HepG2 (cell line): ENCODE data around the gene FOXRED2. TPM values are rescaled to one million over a fixed set of nuclear protein-coding genes. Genes with fewer than 3 reads are reported as not detected.

Experiments used
- DMAP1 ChIP-seq: IDR thresholded peaks from 2 replicates; pipeline ENCODE4 v1.6.1; 2016
- HES4 ChIP-seq: sonication (generic); formaldehyde crosslinking; IDR thresholded peaks from 2 replicates; pipeline ENCODE4 v1.9.0; 2021; ENCODE audit warnings: mild to moderate bottlenecking, missing genetic modification reagents, borderline replicate concordance
- KDM1A ChIP-seq: IDR thresholded peaks from 2 replicates; pipeline ENCODE4 v1.6.1; 2016; ENCODE audit warnings: missing compliant biosample characterization
- MIXL1 ChIP-seq: IDR thresholded peaks from 2 replicates; pipeline ENCODE4 v1.6.1; 2016
- SRY ChIP-seq: sonication (generic); formaldehyde crosslinking; IDR thresholded peaks from 2 replicates; pipeline ENCODE4 v1.8.0; 2022; ENCODE audit warnings: mild to moderate bottlenecking, missing genetic modification reagents
- ZNF264 ChIP-seq: sonication (generic); formaldehyde crosslinking; IDR thresholded peaks from 2 replicates; pipeline ENCODE4 v1.4.0; 2020; ENCODE audit warnings: missing genetic modification reagents
- ZNF317 ChIP-seq: sonication (generic); formaldehyde crosslinking; IDR thresholded peaks from 2 replicates; pipeline ENCODE4 v1.5.0; 2020; ENCODE audit warnings: mild to moderate bottlenecking, missing genetic modification reagents
- ZNF720 ChIP-seq: sonication (generic); formaldehyde crosslinking; IDR thresholded peaks from 2 replicates; pipeline ENCODE4 v1.4.0; 2020; ENCODE audit warnings: missing genetic modification reagents
- polyA plus RNA-seq, 8 experiments: library from polyadenylated mRNA; depleted of rRNA in 3 of 8; stranded (reverse) in 7 of 8; unstranded in 1 of 8; fragments of >200 nt; fragmentation: Illumina TruSeq in 4 of 8; extraction: Trizol in 4 of 8; gene quantifications; 2 replicates each; pipeline versions ENCODE4 v1.2.1 to v1.2.3, GENCODE V29; 2011 to 2016; ENCODE audit warnings: low read depth in 4 of 8, missing spikeins in 1 of 8, mixed read lengths in 1 of 8; ENCODE audit not compliant: insufficient read depth in 1 of 8
- total RNA-seq, 5 experiments: library from RNA; depleted of rRNA; stranded (reverse); fragments of >200 nt; fragmentation: Illumina TruSeq; extraction: Trizol; gene quantifications; 2 replicates each; pipeline ENCODE4 v1.2.3, GENCODE V29; 2016; ENCODE audit warnings: low read depth in 1 of 5
- TF ChIP-seq, protein P1 (sequence below): sonication (generic); formaldehyde crosslinking; IDR thresholded peaks from 2 replicates; pipeline ENCODE4 v1.4.0; 2020; ENCODE audit warnings: missing genetic modification reagents, borderline replicate concordance
- TF ChIP-seq, protein P2 (sequence below): sonication (generic); formaldehyde crosslinking; IDR thresholded peaks from 2 replicates; pipeline ENCODE4 v1.5.1; 2020; ENCODE audit warnings: mild to moderate bottlenecking, missing genetic modification reagents, moderate library complexity
- TF ChIP-seq, protein P3 (sequence below): IDR thresholded peaks from 2 replicates; pipeline ENCODE4 v1.6.1; 2012; ENCODE audit warnings: low read depth, low read length, improper control_type of control experiment
- TF ChIP-seq, protein P4 (sequence below), 2 experiments: sonication (generic) in 1 of 2; formaldehyde crosslinking in 1 of 2; IDR thresholded peaks; 2 replicates each; pipeline versions ENCODE4 v1.6.1 to v1.9.0; 2014 to 2022; ENCODE audit warnings: antibody characterized with exemption in 1 of 2, borderline replicate concordance in 1 of 2, inconsistent platforms in 1 of 2, low read depth in 1 of 2, missing genetic modification reagents in 1 of 2
- TF ChIP-seq, protein P5 (sequence below): IDR thresholded peaks from 2 replicates; pipeline ENCODE4 v1.6.1; 2016

The FOXRED2 gene
- total and polyA plus RNA-seq, 2 of the 13 experiments (the other 11 are each of a cell fraction or from before 2014, with no cell fraction given): 9.3 to 28.1 TPM

DNA sequence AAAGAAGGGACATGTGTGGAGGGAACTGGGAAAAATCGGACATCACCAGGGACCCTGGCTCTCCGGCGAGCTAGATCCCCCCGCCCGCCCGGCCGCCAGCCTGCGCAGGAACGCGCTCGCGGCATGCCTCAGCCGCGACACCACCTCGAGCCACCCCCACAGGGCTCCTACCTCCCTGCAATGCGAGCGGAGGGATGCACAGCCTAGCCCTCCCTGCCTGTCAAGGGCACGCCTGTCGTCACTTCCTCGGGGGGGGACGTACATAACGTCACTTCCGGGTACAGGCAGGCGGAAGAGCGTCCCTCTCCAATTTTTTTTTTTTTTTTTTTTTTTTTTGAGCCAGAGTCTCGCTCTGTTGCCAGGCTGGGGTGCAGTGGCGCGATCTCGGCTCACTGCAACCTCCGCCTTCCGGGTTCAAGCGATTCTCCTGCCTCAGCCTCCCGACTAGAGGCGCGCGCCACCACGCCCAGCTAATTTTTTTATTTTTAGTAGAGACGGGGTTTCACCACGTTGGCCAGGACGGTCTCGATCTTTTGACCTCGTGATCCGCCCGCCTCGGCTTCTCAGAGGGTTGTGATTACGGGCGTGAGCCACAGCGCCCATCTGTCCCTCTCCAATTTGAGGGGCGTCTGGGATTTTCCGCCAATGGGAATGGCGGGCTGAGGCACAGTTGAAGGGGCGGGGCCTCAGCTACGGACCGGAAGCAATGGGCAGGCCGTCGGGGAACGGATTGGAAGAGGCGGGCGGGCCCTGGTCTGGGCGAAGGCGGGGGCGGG lies 25.3 kb downstream of the FOXRED2 start, which contains the start of gene TXN2 (continued):
- TF ChIP-seq, protein P1, sequence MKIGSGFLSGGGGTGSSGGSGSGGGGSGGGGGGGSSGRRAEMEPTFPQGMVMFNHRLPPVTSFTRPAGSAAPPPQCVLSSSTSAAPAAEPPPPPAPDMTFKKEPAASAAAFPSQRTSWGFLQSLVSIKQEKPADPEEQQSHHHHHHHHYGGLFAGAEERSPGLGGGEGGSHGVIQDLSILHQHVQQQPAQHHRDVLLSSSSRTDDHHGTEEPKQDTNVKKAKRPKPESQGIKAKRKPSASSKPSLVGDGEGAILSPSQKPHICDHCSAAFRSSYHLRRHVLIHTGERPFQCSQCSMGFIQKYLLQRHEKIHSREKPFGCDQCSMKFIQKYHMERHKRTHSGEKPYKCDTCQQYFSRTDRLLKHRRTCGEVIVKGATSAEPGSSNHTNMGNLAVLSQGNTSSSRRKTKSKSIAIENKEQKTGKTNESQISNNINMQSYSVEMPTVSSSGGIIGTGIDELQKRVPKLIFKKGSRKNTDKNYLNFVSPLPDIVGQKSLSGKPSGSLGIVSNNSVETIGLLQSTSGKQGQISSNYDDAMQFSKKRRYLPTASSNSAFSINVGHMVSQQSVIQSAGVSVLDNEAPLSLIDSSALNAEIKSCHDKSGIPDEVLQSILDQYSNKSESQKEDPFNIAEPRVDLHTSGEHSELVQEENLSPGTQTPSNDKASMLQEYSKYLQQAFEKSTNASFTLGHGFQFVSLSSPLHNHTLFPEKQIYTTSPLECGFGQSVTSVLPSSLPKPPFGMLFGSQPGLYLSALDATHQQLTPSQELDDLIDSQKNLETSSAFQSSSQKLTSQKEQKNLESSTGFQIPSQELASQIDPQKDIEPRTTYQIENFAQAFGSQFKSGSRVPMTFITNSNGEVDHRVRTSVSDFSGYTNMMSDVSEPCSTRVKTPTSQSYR (CRISPR knock-in tag): no peak; the same call in 1 of the 2 replicates
- TF ChIP-seq, protein P2, sequence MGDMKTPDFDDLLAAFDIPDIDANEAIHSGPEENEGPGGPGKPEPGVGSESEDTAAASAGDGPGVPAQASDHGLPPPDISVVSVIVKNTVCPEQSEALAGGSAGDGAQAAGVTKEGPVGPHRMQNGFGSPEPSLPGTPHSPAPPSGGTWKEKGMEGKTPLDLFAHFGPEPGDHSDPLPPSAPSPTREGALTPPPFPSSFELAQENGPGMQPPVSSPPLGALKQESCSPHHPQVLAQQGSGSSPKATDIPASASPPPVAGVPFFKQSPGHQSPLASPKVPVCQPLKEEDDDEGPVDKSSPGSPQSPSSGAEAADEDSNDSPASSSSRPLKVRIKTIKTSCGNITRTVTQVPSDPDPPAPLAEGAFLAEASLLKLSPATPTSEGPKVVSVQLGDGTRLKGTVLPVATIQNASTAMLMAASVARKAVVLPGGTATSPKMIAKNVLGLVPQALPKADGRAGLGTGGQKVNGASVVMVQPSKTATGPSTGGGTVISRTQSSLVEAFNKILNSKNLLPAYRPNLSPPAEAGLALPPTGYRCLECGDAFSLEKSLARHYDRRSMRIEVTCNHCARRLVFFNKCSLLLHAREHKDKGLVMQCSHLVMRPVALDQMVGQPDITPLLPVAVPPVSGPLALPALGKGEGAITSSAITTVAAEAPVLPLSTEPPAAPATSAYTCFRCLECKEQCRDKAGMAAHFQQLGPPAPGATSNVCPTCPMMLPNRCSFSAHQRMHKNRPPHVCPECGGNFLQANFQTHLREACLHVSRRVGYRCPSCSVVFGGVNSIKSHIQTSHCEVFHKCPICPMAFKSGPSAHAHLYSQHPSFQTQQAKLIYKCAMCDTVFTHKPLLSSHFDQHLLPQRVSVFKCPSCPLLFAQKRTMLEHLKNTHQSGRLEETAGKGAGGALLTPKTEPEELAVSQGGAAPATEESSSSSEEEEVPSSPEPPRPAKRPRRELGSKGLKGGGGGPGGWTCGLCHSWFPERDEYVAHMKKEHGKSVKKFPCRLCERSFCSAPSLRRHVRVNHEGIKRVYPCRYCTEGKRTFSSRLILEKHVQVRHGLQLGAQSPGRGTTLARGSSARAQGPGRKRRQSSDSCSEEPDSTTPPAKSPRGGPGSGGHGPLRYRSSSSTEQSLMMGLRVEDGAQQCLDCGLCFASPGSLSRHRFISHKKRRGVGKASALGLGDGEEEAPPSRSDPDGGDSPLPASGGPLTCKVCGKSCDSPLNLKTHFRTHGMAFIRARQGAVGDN (CRISPR knock-in tag): peak; percentile 95
- TF ChIP-seq ZNF317 (CRISPR knock-in tag): peak; percentile 77; the same call in 1 of the 2 replicates
- TF ChIP-seq, protein P3, sequence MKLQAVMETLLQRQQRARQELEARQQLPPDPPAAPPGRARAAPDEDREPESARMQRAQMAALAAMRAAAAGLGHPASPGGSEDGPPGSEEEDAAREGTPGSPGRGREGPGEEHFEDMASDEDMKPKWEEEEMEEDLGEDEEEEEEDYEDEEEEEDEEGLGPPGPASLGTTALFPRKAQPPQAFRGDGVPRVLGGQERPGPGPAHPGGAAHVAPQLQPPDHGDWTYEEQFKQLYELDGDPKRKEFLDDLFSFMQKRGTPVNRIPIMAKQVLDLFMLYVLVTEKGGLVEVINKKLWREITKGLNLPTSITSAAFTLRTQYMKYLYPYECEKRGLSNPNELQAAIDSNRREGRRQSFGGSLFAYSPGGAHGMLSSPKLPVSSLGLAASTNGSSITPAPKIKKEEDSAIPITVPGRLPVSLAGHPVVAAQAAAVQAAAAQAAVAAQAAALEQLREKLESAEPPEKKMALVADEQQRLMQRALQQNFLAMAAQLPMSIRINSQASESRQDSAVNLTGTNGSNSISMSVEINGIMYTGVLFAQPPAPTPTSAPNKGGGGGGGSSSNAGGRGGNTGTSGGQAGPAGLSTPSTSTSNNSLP: no peak
- TF ChIP-seq HES4 (CRISPR knock-in tag): no peak
- TF ChIP-seq MIXL1 (CRISPR knock-in tag): no peak
- TF ChIP-seq ZNF720: no peak
- TF ChIP-seq DMAP1 (CRISPR knock-in tag): peak; percentile 65; the same call in 1 of the 2 replicates
- TF ChIP-seq, protein P4, sequence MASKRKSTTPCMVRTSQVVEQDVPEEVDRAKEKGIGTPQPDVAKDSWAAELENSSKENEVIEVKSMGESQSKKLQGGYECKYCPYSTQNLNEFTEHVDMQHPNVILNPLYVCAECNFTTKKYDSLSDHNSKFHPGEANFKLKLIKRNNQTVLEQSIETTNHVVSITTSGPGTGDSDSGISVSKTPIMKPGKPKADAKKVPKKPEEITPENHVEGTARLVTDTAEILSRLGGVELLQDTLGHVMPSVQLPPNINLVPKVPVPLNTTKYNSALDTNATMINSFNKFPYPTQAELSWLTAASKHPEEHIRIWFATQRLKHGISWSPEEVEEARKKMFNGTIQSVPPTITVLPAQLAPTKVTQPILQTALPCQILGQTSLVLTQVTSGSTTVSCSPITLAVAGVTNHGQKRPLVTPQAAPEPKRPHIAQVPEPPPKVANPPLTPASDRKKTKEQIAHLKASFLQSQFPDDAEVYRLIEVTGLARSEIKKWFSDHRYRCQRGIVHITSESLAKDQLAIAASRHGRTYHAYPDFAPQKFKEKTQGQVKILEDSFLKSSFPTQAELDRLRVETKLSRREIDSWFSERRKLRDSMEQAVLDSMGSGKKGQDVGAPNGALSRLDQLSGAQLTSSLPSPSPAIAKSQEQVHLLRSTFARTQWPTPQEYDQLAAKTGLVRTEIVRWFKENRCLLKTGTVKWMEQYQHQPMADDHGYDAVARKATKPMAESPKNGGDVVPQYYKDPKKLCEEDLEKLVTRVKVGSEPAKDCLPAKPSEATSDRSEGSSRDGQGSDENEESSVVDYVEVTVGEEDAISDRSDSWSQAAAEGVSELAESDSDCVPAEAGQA (IDR thresholded peaks at IDR 0.05; ENCODE audit: low read depth): peak; percentile 63; the same call in 1 of the 2 replicates
- TF ChIP-seq, protein P4 (CRISPR knock-in tag; IDR thresholded peaks at IDR 0.05; ENCODE audit: borderline replicate concordance): no peak
- no peak for TF ChIP-seq SRY (CRISPR knock-in tag)
- no peak for TF ChIP-seq KDM1A
- TF ChIP-seq ZNF264 (CRISPR knock-in tag): 0 out of 2 replicates have a peak, but pooled peaks have one; percentile 56
- TF ChIP-seq, protein P5, sequence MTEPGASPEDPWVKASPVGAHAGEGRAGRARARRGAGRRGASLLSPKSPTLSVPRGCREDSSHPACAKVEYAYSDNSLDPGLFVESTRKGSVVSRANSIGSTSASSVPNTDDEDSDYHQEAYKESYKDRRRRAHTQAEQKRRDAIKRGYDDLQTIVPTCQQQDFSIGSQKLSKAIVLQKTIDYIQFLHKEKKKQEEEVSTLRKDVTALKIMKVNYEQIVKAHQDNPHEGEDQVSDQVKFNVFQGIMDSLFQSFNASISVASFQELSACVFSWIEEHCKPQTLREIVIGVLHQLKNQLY (CRISPR knock-in tag): peak; percentile 25; the same call in 1 of the 2 replicates
